CD4-positive, alpha-beta memory T cell (primary cell): Measurements from ENCODE around the gene TCERG1L. TPM values are rescaled to one million over a fixed set of nuclear protein-coding genes. Genes with fewer than 3 reads are reported as not detected.

ENCODE experiments used
- CTCF ChIA-PET: fragments of 350-600 bp; sonication (Branson Sonifier 250); formaldehyde crosslinking; loops from one replicate; lab custom pipeline; 2021; ENCODE audit warnings: inconsistent platforms; ENCODE audit not compliant: partially characterized antibody; lab: Charles Lee
- POLR2A ChIA-PET: fragments of 350-600 bp; sonication (Branson Sonifier 250); formaldehyde crosslinking; loops from one replicate; lab custom pipeline; 2021; ENCODE audit not compliant: partially characterized antibody; lab: Charles Lee
- DNase-seq, 5 donors: peaks; one replicate each; pipeline versions ENCODE4 v3.0.0 to v3.0.0-alpha.2; 2020 to 2022; ENCODE audit warnings: mixed read lengths in 1 of 5
- H3K27ac ChIP-seq: one replicate; pipeline ENCODE4 v1.7.0; 2013; ENCODE audit warnings: low read depth, low read length
- H3K27me3 ChIP-seq: 2 replicates; pipeline ENCODE4 v1.7.0; 2013; ENCODE audit warnings: mild to moderate bottlenecking, low read length, moderate library complexity; ENCODE audit not compliant: insufficient read depth
- H3K36me3 ChIP-seq: 2 replicates; pipeline ENCODE4 v1.7.0; 2013; ENCODE audit warnings: mild to moderate bottlenecking, low read length, moderate library complexity; ENCODE audit not compliant: insufficient read depth
- H3K4me1 ChIP-seq: 2 replicates; pipeline ENCODE4 v1.7.0; 2013; ENCODE audit warnings: mild to moderate bottlenecking, low read length, moderate library complexity; ENCODE audit not compliant: insufficient read depth
- H3K4me3 ChIP-seq, 2 donors: one replicate each; pipeline ENCODE4 v1.7.0; 2013; ENCODE audit warnings: low read length in 2 of 2, mild to moderate bottlenecking in 1 of 2
- H3K9me3 ChIP-seq, 2 donors: one replicate each; pipeline ENCODE4 v1.7.0; 2013; ENCODE audit warnings: low read length in 2 of 2, control low read depth in 1 of 2; ENCODE audit not compliant: control insufficient read depth in 1 of 2
- H3K27ac Mint-ChIP-seq, 7 donors: one replicate each; pipeline ENCODE4 v1.8.0; 2020 to 2021; ENCODE audit warnings: mixed read lengths in 7 of 7, mild to moderate bottlenecking in 6 of 7, inconsistent platforms in 3 of 7, moderate library complexity in 3 of 7
- H3K27me3 Mint-ChIP-seq, 2 donors: one replicate each; pipeline ENCODE4 v1.8.0; 2020 to 2021; ENCODE audit warnings: mixed read lengths in 2 of 2
- H3K36me3 Mint-ChIP-seq, 2 donors: one replicate each; pipeline ENCODE4 v1.8.0; 2020 to 2021; ENCODE audit warnings: mixed read lengths in 2 of 2, inconsistent platforms in 1 of 2, mild to moderate bottlenecking in 1 of 2
- H3K4me1 Mint-ChIP-seq, 4 donors: one replicate each; pipeline ENCODE4 v1.8.0; 2020 to 2021; ENCODE audit warnings: mixed read lengths in 4 of 4, mild to moderate bottlenecking in 1 of 4
- H3K4me3 Mint-ChIP-seq, 8 donors: one replicate each; pipeline ENCODE4 v1.8.0; 2020 to 2021; ENCODE audit warnings: mixed read lengths in 8 of 8, mild to moderate bottlenecking in 7 of 8, moderate library complexity in 6 of 8, inconsistent platforms in 3 of 8
- H3K9me3 Mint-ChIP-seq, 8 donors: one replicate each; pipeline ENCODE4 v1.8.0; 2020 to 2021; ENCODE audit warnings: mixed read lengths in 8 of 8, mild to moderate bottlenecking in 5 of 8, inconsistent platforms in 3 of 8, moderate library complexity in 1 of 8
- intact Hi-C: fragments of 100-400 bp; cut with micrococcal nuclease; formaldehyde crosslinking; loops from one replicate; pipeline ENCODE4 v1.15.1; 2023
- polyA plus RNA-seq, 2 donors: library from polyadenylated mRNA; unstranded; fragments of 300-500 nt; fragmentation: Illumina TruSeq; gene quantifications; one replicate each; pipeline ENCODE4 v1.2.3, GENCODE V29; 2021
- total RNA-seq, 2 experiments: library from RNA; stranded (reverse); gene quantifications; one replicate each; pipeline ENCODE4 v1.2.3, GENCODE V29; 2021

Gene TCERG1L
- total and polyA plus RNA-seq, 4 experiments from 2014 or later, result not detected

DNA sequence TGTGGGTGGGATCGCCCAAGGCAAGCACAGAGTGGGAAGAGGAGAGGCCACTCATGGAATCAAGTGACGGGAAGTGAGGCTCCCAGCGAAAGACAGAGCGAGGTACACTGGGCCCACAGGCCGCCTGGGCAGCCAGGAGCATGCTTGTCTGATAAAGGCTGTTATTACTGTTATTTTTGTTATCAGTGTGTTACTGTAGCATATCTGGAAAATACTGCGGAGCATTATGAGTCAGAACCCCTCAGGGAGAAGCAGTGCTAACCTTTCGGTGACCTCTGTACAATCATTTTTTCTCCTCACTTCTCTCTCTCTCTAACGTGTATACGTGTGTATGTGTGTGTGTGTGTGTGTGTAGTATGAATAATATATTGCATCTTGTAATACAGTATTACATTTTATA lies 3.8 kb upstream of the TCERG1L start:
- ChIA-PET POLR2A (no interaction called here), CTCF (no interaction called here)
- intact Hi-C loops, result no loop called here
- H3K27me3 Mint-ChIP-seq, result peaks cover 15 to 19% of the 10 kb centered on the region in 2 donors
- H3K4me3 Mint-ChIP-seq, result no peak overlapping the region
- H3K4me3 ChIP-seq, result no peak overlapping the region
- peak overlapping the region in 1 of 7 donors; percentile 77 for H3K27ac Mint-ChIP-seq
- no peaks in the 10 kb centered on the region for H3K9me3 ChIP-seq
- DNase-seq, result no peak
- H3K4me1 ChIP-seq, result peaks cover 4% of the 10 kb centered on the region
- H3K4me1 Mint-ChIP-seq, result peaks cover 3 to 12% (median 7%) of the 10 kb centered on the region in 4 donors
- peaks cover 0 to 5% (median 0%) of the 10 kb centered on the region in 8 donors for H3K9me3 Mint-ChIP-seq
- H3K36me3 ChIP-seq, result no peaks in the 10 kb centered on the region
- H3K27ac ChIP-seq, result no peak overlapping the region
- no peaks in the 10 kb centered on the region for H3K36me3 Mint-ChIP-seq
- H3K27me3 ChIP-seq, result peaks cover 5% of the 10 kb centered on the region

DNA sequence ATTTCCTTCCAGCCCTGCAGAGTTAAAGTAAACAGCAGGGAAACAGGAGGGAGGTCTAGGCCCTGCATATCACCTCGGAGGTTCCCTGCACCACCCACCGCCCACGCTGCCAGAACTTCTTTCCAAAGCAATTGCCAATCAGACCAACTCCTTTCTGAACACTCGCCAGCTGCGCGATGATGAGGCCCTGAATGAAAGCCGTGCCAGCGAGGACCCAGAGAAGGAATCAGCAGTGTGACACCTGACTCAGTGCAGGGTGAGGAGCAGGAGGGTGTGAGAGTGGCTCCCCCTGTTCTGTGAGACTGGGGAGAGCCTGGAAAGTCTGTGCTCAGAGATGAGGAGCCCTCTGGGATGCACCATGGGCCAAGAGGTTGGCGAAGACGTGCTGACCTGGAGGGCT lies 3.3 kb upstream of the TCERG1L start:
- DNase-seq, result no peak
- H3K9me3 ChIP-seq, result no peaks in the 10 kb centered on the region
- Mint-ChIP-seq H3K9me3 (peaks cover 0 to 5% (median 0%) of the 10 kb centered on the region in 8 donors), H3K27ac (no peak overlapping the region), H3K4me1 (peaks cover 4 to 14% (median 8%) of the 10 kb centered on the region in 4 donors), H3K36me3 (no peaks in the 10 kb centered on the region), H3K27me3 (peaks cover 19 to 22% of the 10 kb centered on the region in 2 donors), H3K4me3 (no peak overlapping the region)
- H3K27me3 ChIP-seq, result peaks cover 6% of the 10 kb centered on the region
- intact Hi-C loops, result no loop called here
- H3K27ac ChIP-seq, result no peak overlapping the region
- H3K4me3 ChIP-seq, result no peak overlapping the region
- H3K36me3 ChIP-seq, result no peaks in the 10 kb centered on the region
- CTCF ChIA-PET, result no interaction called here
- H3K4me1 ChIP-seq, result peaks cover 7% of the 10 kb centered on the region
- POLR2A ChIA-PET, result no interaction called here

DNA sequence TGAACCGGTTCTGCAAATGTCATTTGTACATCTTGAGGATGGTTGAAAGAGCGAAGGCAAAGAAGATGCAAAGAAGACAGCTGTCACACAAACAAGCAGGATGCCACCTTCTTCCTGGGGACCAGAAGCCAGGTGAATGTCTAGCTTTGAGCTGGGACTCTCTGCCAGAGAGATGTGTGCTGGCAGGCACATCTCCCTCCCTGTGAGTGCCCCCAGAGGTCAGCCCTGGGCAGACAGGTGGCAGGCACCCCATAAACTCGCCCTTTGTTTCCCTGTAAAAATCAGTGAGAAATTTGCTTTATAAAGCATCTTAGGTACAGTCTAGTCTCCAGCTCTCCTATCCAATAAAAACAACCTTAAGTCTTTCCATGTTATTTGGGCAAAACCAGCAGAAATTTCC lies 2.6 kb upstream of the TCERG1L start:
- H3K36me3 ChIP-seq, result no peaks in the 10 kb centered on the region
- peaks cover 7% of the 10 kb centered on the region for H3K4me1 ChIP-seq
- H3K27me3 ChIP-seq, result peaks cover 6% of the 10 kb centered on the region
- H3K4me1 Mint-ChIP-seq, result peaks cover 4 to 14% (median 8%) of the 10 kb centered on the region in 4 donors
- ChIA-PET CTCF (no interaction called here), POLR2A (no interaction called here)
- peaks cover 0 to 5% (median 0%) of the 10 kb centered on the region in 8 donors for H3K9me3 Mint-ChIP-seq
- no peak for DNase-seq
- no peak overlapping the region for H3K4me3 ChIP-seq
- H3K9me3 ChIP-seq, result no peaks in the 10 kb centered on the region
- peak overlapping the region in 1 of 8 donors; percentile 39 for H3K4me3 Mint-ChIP-seq
- no peak overlapping the region for H3K27ac Mint-ChIP-seq
- intact Hi-C loops, result no loop called here
- no peak overlapping the region for H3K27ac ChIP-seq
- H3K27me3 Mint-ChIP-seq, result peaks cover 19 to 22% of the 10 kb centered on the region in 2 donors
- H3K36me3 Mint-ChIP-seq, result no peaks in the 10 kb centered on the region

DNA sequence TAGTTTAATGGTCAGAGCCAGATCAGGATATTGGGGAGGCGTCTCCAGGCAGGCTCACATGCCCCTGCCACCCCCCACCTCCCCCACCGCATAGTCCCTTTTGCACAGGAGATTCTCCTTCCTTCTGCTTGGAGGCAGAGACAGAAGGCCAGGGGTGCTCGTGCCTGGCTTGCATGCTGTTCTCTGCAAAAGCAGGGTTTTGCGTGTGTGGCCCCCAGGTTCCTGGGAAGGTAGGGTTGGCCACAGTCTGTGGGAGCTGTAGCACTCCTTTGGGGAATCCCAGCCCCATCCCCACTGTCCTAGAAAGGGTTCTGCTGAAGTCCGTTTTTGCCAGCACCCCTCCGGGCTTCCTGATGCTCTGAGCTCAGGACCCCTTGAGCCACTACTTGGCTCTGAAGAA lies 1.9 kb upstream of the TCERG1L start:
- Histone ChIP-seq H3K27ac (no peak overlapping the region), H3K27me3 (peaks cover 6% of the 10 kb centered on the region), H3K4me3 (no peak overlapping the region), H3K36me3 (no peaks in the 10 kb centered on the region), H3K9me3 (no peaks in the 10 kb centered on the region), H3K4me1 (peaks cover 7% of the 10 kb centered on the region)
- CTCF ChIA-PET, result no interaction called here
- no peaks in the 10 kb centered on the region for H3K36me3 Mint-ChIP-seq
- H3K27ac Mint-ChIP-seq, result no peak overlapping the region
- POLR2A ChIA-PET, result no interaction called here
- H3K27me3 Mint-ChIP-seq, result peaks cover 19 to 21% of the 10 kb centered on the region in 2 donors
- H3K4me3 Mint-ChIP-seq, result peak overlapping the region in 1 of 8 donors; percentile 29
- H3K9me3 Mint-ChIP-seq, result peaks cover 0 to 5% (median 0%) of the 10 kb centered on the region in 8 donors
- H3K4me1 Mint-ChIP-seq, result peaks cover 4 to 14% (median 8%) of the 10 kb centered on the region in 4 donors
- no peak for DNase-seq
- intact Hi-C loops, result no loop called here

DNA sequence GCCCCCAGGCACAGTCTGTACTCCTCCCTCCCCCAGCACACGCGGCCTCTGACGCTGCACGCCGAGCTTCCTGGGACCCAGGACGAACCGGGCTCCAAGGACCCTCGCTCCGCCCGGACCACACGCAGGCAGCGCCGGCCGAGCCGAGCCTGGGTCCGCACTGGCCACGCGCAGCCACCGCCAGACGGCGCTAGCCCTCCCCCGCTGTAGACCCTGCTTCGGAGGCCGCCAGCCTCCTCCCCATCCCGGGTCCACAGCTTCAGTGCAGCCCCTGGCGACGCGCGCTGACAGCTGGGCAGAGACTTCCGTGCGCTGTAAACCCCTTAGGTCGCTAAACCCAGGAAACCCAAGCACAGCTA lies 936 bp upstream of the TCERG1L start:
- ChIA-PET POLR2A (no interaction called here), CTCF (no interaction called here)
- Mint-ChIP-seq H3K4me1 (peaks cover 4 to 14% (median 8%) of the 10 kb centered on the region in 4 donors), H3K27me3 (peaks cover 21 to 22% of the 10 kb centered on the region in 2 donors), H3K27ac (no peak overlapping the region), H3K36me3 (no peaks in the 10 kb centered on the region), H3K9me3 (peaks cover 0 to 5% (median 0%) of the 10 kb centered on the region in 8 donors), H3K4me3 (no peak overlapping the region)
- Histone ChIP-seq H3K27ac (no peak overlapping the region), H3K36me3 (no peaks in the 10 kb centered on the region), H3K9me3 (no peaks in the 10 kb centered on the region), H3K4me1 (peaks cover 7% of the 10 kb centered on the region), H3K27me3 (peaks cover 6% of the 10 kb centered on the region), H3K4me3 (no peak overlapping the region)
- no peak for DNase-seq
- intact Hi-C loops, result no loop called here

DNA sequence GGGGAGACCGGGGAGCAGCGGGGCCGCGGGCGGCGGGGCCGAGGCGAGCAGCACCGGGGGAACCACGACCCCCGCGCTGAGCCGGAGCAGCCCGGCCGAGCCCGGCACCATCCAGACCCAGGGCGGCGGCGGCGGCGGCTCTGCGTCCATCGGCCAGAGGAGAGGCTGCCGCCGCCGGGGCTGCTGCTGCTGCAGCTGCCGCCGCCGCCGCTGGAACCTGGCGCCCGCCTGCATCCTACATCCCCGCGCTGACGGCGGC lies 190 bp downstream of the TCERG1L start:
- peaks cover 19 to 22% of the 10 kb centered on the region in 2 donors for H3K27me3 Mint-ChIP-seq
- Histone ChIP-seq H3K4me3 (no peak overlapping the region), H3K4me1 (peaks cover 7% of the 10 kb centered on the region), H3K9me3 (no peaks in the 10 kb centered on the region), H3K27ac (no peak overlapping the region), H3K27me3 (peaks cover 6% of the 10 kb centered on the region), H3K36me3 (no peaks in the 10 kb centered on the region)
- peaks cover 4 to 14% (median 8%) of the 10 kb centered on the region in 4 donors for H3K4me1 Mint-ChIP-seq
- intact Hi-C loops, result no loop called here
- ChIA-PET CTCF (no interaction called here), POLR2A (no interaction called here)
- peaks cover 0 to 5% (median 0%) of the 10 kb centered on the region in 8 donors for H3K9me3 Mint-ChIP-seq
- H3K4me3 Mint-ChIP-seq, result no peak overlapping the region
- H3K36me3 Mint-ChIP-seq, result no peaks in the 10 kb centered on the region
- H3K27ac Mint-ChIP-seq, result no peak overlapping the region
- DNase-seq, result no peak

DNA sequence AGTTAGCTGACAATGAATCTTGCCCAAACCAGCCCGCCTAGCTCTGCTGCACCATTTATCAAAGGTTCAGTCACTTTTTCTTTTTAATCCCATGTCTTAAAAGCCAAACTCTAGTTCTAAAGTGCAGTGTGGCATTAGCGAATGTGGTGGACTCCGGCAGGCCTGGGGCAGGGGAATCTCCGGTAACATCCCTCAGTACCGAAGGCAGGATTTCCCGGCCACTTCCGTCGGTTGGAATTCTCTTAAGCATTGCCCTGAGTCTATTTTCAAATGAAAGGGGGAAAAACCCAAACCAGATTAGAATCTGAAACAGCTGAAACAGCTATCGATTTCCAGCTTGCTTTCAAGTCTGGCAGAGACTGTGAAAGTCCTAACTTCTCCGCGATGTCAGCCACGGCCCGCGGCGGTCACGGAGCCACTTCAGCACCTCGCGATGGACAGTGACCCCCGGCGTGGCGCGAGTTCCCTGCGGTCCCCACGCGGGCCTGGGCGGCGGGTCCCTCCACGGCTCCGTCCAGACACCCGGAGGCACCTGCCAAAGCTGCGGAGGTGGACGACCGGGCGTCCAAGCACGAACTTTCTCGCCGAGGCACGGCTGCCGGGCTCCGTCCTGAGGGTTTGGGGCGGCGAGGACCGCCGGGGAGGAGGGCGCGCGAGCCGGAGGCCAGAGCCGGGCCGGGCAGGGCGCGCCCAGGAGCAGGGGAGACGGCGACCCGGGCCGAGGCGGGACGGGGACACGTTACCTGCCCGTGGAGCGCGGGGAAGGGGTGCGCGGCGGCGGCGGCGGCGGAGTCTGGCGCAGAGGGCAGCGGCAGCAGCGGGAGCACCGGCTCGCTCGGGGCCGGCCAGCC lies 745 bp downstream of the TCERG1L start:
- H3K36me3 ChIP-seq, result no peaks in the 10 kb centered on the region
- no peak for DNase-seq
- Mint-ChIP-seq H3K27ac (no peak overlapping the region), H3K27me3 (peaks cover 19 to 22% of the 10 kb centered on the region in 2 donors), H3K4me3 (peak overlapping the region in 6 of 8 donors; percentile 15 to 65 (median 58)), H3K9me3 (peaks cover 0 to 5% (median 0%) of the 10 kb centered on the region in 8 donors), H3K4me1 (peaks cover 4 to 14% (median 8%) of the 10 kb centered on the region in 4 donors), H3K36me3 (no peaks in the 10 kb centered on the region)
- peaks cover 6% of the 10 kb centered on the region for H3K27me3 ChIP-seq
- ChIA-PET POLR2A (no interaction called here), CTCF (no interaction called here)
- H3K4me1 ChIP-seq, result peaks cover 7% of the 10 kb centered on the region
- no peak overlapping the region for H3K4me3 ChIP-seq
- H3K9me3 ChIP-seq, result no peaks in the 10 kb centered on the region
- H3K27ac ChIP-seq, result no peak overlapping the region
- intact Hi-C loops, result no loop called here
